Neural crest cell (in vitro differentiated cells): ENCODE data around the gene ADAMTSL5. TPM values are rescaled to one million over a fixed set of nuclear protein-coding genes. Genes with fewer than 3 reads are reported as not detected.

Source experiments
- DNase-seq: peaks from one replicate; pipeline ENCODE4 v3.0.0; 2021; ENCODE audit warnings: low read depth, mixed read lengths, low spot score
- H3K27ac Mint-ChIP-seq: one replicate; pipeline ENCODE4 v1.8.0; 2021; ENCODE audit warnings: mild to moderate bottlenecking, mixed read lengths; ENCODE audit not compliant: unreplicated experiment
- H3K27me3 Mint-ChIP-seq: 2 replicates; pipeline ENCODE4 v1.8.0; 2021; ENCODE audit warnings: low read depth, mild to moderate bottlenecking, mixed read lengths
- H3K36me3 Mint-ChIP-seq: 2 replicates; pipeline ENCODE4 v1.8.0; 2021; ENCODE audit warnings: low read depth, mild to moderate bottlenecking, mixed read lengths
- H3K4me1 Mint-ChIP-seq: 2 replicates; pipeline ENCODE4 v1.8.0; 2021; ENCODE audit warnings: mixed read lengths
- H3K4me3 Mint-ChIP-seq: one replicate; pipeline ENCODE4 v1.8.0; 2021; ENCODE audit warnings: mild to moderate bottlenecking, mixed read lengths
- H3K9me3 Mint-ChIP-seq: 2 replicates; pipeline ENCODE4 v1.8.0; 2021; ENCODE audit warnings: mixed read lengths
- total RNA-seq: library from RNA; stranded (reverse); gene quantifications from 2 replicates; pipeline ENCODE4 v1.2.1, GENCODE V29; 2021
- TF ChIP-seq, protein P1 (sequence below): fragments of 200-600 bp; sonication (generic); conservative IDR thresholded peaks from 2 replicates; pipeline ENCODE4 v1.5.0; 2021; ENCODE audit warnings: antibody characterized with exemption, mild to moderate bottlenecking

ADAMTSL5 gene
- total RNA-seq, 1 donor from 2014 or later, result not detected

DNA sequence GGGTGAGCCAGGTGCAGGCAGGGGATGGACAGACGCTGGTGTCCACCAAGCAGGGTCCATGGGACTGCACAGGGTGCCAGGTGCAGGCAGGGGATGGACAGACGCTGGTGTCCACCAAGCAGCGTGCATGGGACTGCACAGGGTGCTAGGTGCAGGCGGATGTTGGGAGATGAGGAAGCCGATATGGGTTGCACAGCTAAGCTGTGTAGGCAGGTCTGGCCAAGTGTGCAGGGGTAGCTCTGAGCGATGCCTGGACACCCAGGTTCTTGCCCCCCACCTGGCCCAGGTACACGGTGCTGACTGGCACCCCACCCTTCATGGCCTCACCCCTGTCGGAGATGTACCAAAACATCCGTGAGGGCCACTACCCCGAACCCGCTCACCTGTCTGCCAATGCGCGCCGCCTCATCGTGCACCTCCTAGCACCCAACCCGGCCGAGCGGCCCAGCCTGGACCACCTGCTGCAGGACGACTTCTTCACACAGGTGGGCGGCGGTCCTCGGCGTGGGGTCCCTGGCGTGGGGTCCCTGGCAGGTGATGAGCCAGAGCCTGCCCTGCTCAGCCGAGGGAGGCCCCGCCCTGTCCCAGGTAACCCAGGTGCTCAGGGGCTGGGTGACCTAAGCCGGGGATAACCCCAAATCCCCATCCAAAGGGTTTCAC lies 15.0 kb upstream of the ADAMTSL5 start:
- Mint-ChIP-seq H3K4me1 (peaks cover 7% of the 10 kb centered on the region), H3K4me3 (no peak overlapping the region), H3K27ac (no peak overlapping the region), H3K27me3 (peaks cover 44% of the 10 kb centered on the region), H3K36me3 (no peaks in the 10 kb centered on the region), H3K9me3 (no peaks in the 10 kb centered on the region)
- TF ChIP-seq, protein P1, sequence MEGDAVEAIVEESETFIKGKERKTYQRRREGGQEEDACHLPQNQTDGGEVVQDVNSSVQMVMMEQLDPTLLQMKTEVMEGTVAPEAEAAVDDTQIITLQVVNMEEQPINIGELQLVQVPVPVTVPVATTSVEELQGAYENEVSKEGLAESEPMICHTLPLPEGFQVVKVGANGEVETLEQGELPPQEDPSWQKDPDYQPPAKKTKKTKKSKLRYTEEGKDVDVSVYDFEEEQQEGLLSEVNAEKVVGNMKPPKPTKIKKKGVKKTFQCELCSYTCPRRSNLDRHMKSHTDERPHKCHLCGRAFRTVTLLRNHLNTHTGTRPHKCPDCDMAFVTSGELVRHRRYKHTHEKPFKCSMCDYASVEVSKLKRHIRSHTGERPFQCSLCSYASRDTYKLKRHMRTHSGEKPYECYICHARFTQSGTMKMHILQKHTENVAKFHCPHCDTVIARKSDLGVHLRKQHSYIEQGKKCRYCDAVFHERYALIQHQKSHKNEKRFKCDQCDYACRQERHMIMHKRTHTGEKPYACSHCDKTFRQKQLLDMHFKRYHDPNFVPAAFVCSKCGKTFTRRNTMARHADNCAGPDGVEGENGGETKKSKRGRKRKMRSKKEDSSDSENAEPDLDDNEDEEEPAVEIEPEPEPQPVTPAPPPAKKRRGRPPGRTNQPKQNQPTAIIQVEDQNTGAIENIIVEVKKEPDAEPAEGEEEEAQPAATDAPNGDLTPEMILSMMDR, result no peak
- DNase-seq, result no peak

GRCh38 chr19:1526979-1527649 lies 14.3 kb upstream of the ADAMTSL5 start:
- peaks cover 48% of the 10 kb centered on the region for H3K27me3 Mint-ChIP-seq
- no peaks in the 10 kb centered on the region for H3K9me3 Mint-ChIP-seq
- H3K27ac Mint-ChIP-seq, result no peak overlapping the region
- no peak overlapping the region for H3K4me3 Mint-ChIP-seq
- DNase-seq, result no peak
- H3K4me1 Mint-ChIP-seq, result peaks cover 7% of the 10 kb centered on the region
- TF ChIP-seq, protein P1, result no peak
- H3K36me3 Mint-ChIP-seq, result no peaks in the 10 kb centered on the region

GRCh38 chr19:1526066-1526778 lies 13.4 kb upstream of the ADAMTSL5 start:
- H3K9me3 Mint-ChIP-seq, result no peaks in the 10 kb centered on the region
- TF ChIP-seq, protein P1, result no peak
- H3K4me1 Mint-ChIP-seq, result peaks cover 7% of the 10 kb centered on the region
- DNase-seq, result no peak
- no peak overlapping the region for H3K4me3 Mint-ChIP-seq
- H3K27ac Mint-ChIP-seq, result no peak overlapping the region
- no peaks in the 10 kb centered on the region for H3K36me3 Mint-ChIP-seq
- peaks cover 57% of the 10 kb centered on the region for H3K27me3 Mint-ChIP-seq

DNA sequence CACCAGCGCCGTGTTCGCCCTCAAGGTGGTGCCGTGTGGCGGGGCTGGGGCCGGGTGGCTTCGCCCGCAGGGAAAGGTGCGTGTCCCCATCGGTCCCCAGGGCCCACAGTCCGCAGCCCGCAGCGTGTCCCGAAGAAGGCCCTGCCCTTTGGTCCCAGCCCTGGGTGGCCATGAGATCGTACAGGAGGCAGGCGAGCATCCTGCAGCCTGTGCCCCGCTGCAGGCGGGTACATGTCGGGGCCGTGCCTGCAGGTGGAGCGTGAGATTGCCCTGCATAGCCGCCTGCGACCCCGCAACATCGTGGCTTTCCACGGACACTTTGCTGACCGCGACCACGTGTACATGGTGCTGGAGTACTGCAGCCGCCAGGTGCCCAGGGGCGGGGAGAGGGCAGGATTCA lies 12.5 kb upstream of the ADAMTSL5 start:
- TF ChIP-seq, protein P1, result no peak
- Mint-ChIP-seq H3K27ac (no peak overlapping the region), H3K4me1 (peaks cover 7% of the 10 kb centered on the region), H3K36me3 (no peaks in the 10 kb centered on the region), H3K9me3 (no peaks in the 10 kb centered on the region), H3K4me3 (no peak overlapping the region), H3K27me3 (peaks cover 59% of the 10 kb centered on the region)
- no peak for DNase-seq

GRCh38 chr19:1524972-1525325 lies 12.1 kb upstream of the ADAMTSL5 start:
- Mint-ChIP-seq H3K9me3 (no peaks in the 10 kb centered on the region), H3K4me1 (peaks cover 7% of the 10 kb centered on the region), H3K27me3 (peaks cover 57% of the 10 kb centered on the region), H3K4me3 (no peak overlapping the region), H3K27ac (no peak overlapping the region), H3K36me3 (no peaks in the 10 kb centered on the region)
- no peak for DNase-seq
- TF ChIP-seq, protein P1, result no peak
